Kidney glomerular epithelial cell (primary cell): ENCODE data around the gene TMEM168.
"Not testable (repeated sequence)": the region's sequence is repeated elsewhere in the genome, so short reads cannot be mapped to it uniquely, and the experiment has no call there.

Experiments used
- DNase-seq: peaks from one replicate; lab custom pipeline; 2025; lab: John Stamatoyannopoulos, UW

Gene TMEM168

DNA sequence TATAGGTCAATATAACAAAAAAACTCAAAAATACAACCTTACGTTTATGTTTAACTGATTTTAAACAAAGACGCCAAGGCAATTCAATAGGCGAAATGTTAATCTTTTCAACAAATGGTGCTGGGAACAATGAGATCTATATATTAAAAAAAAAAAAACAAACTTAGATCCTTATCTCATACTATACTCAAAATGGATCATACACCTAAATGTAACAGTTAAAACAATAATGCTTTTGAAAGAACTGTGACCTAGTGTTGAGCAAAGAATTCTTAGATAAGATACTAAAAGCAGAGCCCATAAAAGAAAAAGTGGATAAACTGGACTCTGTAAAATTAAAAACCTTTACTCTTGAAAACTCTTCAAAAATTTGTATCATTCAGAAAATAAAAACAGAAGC is 8.6 kb downstream of the TMEM168 start:
- DNase-seq: no peak

GRCh38 chr7:112781110-112781509 is 9.1 kb downstream of the TMEM168 start:
- no peak for DNase-seq

DNA sequence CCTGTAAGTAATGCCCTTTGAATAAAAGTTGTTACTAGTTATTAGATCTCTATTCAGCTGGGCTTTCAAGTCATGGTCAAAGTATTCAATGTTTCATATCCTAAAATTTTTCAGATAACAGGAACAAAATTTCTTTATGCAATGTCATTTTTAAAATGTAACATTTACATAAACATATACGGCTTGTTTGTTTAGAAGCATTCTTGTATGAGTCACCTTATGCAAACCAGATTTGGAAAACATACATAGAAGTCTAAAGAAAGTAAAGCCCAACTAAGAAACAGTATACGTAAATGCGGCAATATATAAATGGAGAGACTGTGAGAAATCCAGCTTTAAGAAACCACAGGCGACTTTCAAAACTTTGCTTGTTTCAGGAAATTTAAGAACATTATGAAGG is 10.5 kb downstream of the TMEM168 start:
- DNase-seq: no peak

- no peak for DNase-seq
Observed at GRCh38 chr7:112777406-112777805, 12.8 kb downstream of the TMEM168 start.

GRCh38 chr7:112771166-112771565 is 19.0 kb downstream of the TMEM168 start:
- no peak for DNase-seq

GRCh38 chr7:112770051-112770450 is 20.1 kb downstream of the TMEM168 start:
- peak; percentile 52 for DNase-seq

GRCh38 chr7:112765105-112765504 is 25.1 kb downstream of the TMEM168 start:
- DNase-seq: no peak

DNA sequence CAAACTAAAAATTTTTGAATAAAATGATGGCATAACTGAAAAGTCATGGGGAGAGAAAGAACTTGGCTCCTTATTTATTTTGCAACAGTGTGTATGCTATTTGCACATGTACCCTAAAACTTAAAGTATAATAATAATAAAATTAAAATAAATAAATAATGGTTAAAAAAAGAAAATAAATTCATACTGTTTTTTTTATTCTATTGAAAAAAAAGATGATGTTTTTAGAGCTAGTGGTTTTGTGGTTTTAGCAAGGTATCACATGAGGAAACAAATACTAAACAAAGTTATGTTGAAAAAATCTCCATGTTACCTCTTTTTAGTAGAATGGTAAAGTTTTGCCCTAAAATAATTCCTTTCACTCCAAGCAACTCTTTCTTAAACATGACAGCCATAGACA is 26.2 kb downstream of the TMEM168 start:
- DNase-seq: no peak

DNA sequence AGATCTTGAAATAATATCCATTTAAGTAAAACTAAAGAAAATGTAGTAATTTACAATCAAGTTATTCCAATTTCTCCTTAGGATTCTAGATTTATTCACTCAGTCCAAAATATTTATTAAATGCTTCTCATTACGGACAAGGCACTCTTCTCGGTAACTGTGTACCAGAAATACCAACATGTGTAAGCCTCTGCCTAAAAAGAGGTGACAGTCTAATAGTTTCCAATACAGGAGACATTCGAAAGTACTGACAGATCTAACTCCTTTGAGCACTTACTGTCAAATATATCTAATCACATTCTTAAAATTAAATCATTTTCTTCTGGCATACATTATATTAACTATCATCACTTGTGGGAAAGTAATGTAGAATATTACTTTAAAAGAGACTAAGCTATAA is 26.9 kb downstream of the TMEM168 start:
- DNase-seq: no peak

DNA sequence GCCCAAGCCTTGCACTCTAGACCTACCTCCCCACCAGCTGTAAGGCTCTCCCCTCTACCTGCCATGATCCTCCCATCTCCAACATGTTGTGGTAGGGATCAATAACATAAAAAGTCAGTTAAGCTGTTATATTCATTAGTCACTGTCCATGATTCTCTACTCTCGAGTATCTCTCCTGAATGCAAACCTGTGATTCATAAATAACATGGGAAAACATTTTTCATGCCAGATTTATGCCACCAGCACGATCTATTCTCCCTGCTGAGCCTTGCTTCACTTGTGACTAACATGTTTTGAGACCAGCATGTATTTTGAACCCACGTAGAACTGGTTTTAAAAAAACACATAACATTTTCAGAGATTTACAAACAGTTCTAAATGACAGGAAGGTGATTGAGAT is 30.3 kb downstream of the TMEM168 start:
- DNase-seq: no peak

GRCh38 chr7:112757337-112757736 is 32.9 kb downstream of the TMEM168 start:
- DNase-seq: no peak

GRCh38 chr7:112753298-112753697 is 36.9 kb downstream of the TMEM168 start:
- DNase-seq: no peak

DNA sequence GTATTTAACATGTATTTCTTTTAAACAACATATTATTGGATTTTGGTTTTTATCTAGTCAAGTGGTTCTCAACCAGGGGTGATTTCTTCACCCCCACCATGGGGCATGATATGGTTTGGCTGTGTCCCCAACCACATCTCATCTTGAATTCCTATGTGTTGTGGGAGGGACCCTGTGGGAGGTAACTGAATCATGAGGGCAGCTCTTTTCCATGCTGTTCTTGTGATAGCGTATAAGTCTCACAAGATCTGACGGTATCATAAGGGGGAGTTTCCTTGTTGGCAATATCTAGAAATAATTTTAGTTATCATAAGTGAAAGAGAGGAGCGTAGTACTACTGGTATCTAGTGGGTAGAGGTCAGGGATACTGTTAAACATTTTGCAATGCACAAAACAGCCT is 37.6 kb downstream of the TMEM168 start:
- DNase-seq: no peak

DNA sequence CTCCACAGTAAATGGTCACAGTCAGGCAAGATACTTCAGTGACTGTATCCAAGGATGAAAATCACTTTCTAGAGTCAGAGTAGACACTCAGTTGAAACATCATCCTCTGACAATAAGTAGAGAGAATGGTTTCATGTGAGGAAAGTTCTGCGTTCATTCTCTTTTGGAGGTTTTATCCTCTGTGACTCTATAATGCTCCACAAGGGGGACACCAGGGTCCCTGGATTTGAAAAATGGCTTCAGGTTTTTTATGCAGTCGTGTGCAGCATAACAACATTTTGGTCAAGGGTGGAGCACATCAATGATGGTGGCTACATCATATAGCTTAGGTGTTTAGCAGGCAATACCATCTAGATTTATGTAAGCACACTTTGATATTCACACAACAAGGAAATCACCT is 40.4 kb downstream of the TMEM168 start:
- no peak for DNase-seq

GRCh38 chr7:112748381-112748780 is 41.8 kb downstream of the TMEM168 start:
- DNase-seq: peak; percentile 46

DNA sequence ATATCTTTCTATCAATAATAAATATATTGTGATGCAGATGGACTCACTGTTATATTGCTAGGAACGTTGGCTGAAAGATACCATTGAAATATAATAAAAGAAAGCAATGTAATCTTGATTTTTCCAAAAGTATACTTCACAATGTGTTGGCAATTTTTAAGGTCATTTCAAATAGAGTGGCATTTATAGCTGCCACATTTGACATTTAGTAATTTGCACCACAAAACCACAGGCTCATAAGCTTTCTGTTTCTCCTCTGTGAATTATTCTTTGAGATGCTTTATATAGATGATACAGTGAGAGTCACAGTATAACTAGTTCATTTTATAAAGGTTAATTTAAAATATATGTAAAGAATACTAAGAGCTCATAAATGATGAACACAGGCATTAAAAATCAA is 44.6 kb downstream of the TMEM168 start:
- DNase-seq: no peak

GRCh38 chr7:112744818-112745217 is 45.4 kb downstream of the TMEM168 start:
- no peak for DNase-seq

DNA sequence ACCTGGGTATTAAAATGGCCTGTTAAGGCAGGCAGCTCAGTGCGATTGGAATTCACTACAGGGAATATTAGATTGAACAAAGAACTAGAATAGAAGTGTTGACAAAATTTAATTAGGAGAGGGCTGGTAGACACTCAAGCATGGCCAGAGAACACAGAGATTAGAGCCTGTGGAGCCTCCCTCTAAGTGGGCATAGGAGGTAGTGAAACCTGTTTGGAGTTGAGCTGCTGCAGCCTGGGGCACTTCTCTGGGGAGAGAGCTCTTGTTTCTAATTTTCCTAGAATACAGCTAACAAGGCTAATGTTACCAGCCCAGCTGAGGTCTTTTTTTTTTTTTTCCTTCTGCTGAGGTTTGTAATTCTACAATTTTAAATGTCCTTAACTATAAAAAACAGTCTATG is 46.4 kb downstream of the TMEM168 start:
- no peak for DNase-seq

DNA sequence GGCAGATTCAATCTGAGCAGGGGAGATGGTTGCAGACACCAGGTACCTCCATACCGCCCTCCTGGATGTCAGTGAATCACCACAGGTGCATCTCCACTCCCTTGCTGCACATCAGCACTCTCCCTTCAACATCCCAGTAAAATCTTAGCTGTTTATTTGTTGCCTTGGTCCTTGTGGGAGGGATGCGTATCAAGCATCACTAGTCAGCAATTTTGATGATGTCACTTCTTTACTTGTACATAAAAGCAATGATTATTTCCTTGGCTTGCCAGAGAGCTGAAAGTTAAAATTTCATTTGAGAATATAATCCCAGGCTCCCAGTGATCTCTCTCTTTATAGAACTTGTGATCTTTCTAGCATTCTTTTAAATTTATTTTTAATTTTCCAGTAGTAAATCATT is 49.5 kb downstream of the TMEM168 start:
- DNase-seq: no peak

DNA sequence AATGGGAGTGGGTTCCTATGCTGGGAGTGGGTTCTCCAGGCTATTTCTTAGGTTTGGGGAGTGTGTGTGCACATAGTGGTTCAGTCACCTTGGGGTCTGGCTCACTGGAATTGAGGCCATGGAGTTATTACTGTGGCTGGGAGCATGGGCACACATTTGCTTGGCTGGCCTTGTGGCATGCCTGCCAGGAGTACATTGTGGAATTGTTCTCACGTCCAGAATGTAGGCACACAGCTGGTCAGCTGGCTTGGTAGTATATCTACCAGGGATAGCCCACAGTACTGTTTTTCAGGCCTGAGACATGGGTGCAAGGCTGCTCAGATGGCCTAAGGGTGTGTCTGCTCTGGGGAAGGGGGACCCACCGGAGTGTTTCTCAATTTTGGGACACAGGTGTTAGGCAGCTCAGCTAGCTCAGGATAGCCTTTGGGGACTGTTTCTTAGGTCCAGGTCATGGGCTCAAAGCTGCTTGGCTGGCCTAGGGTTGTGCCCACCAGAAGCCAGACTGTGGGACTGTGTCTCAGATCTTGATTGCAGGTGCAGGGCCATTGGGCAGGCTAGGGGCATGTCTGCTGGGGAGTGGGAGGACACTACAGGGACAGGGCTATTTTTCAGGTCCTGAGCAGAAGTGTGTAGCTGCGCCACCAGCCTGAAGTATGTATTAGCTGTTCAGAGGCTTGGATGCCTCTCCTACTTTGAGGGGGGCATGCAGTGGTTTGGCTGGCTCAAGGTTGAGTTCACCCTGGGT is 50.6 kb downstream of the TMEM168 start:
- DNase-seq: no peak

DNA sequence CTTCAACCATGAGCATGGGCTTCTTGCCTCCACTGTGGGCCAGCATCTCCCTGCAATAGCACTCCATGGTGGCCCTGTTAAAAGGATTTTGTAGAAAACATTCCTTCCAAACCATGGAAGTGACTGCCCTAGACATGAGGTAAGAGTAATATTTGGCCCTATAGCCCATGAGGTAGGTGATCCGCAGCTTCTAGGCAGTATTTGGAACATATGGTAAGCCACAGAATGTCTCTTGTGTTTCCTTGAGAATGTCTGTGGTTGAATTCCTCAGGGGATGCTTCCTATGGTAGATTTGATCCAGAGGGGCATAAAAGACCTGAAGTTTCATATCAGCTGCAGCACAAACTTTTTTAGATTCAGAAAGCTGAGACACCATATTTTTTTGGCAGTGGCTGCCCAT is 54.9 kb downstream of the TMEM168 start:
- DNase-seq: no peak

DNA sequence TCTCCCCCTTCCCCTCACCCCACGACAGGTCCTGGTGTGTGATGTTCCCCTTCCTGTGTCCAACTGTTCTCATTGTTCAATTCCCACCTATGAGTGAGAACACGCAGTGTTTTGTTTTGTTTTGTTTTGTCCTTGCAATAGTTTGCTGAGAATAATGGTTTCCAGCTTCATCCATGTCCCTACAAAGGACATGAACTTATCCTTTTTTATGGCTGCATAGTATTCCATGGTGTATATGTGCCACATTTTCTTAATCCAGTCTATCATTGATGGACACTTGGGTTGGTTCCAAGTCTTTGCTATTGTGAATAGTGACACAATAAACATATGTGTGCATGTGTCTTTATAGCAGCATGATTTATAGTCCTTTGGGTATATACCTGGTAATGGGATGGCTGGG is 58.9 kb downstream of the TMEM168 start:
- not testable (repeated sequence) for DNase-seq

- no peak for DNase-seq
Observed at GRCh38 chr7:112726076-112726475, 64.1 kb downstream of the TMEM168 start.

DNA sequence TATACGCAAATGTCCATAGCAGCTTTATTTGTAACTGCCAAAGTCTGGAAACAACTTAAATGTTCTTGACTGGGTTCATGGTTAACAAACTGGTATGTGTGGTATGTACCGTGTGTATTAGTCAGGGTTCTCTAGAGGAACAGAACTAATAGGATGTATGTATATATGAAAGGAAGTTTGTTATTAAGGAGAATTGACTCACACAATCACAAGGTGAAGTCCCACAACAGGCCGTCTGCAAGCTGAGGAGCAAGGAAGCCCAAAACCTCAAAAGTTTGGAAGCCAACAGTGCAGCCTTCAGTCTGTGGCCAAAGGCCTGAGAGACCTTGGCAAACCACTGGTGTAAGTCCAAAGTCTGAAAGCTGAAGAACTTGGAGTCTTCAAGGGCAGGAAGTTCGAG is 66.8 kb downstream of the TMEM168 start:
- no peak for DNase-seq
